AG04450 (cell line): ENCODE results near the gene SULF2. TPM values are rescaled to one million over a fixed set of nuclear protein-coding genes. Genes with fewer than 3 reads are reported as not detected.
A peak's percentile ranks its signal among the peaks of the same experiment; 100 is the strongest.

Experiments used
- CTCF ChIA-PET: fragments of 300-600, 350-600 bp; formaldehyde crosslinking; extraction: SDS; loops from one replicate; lab custom pipeline; 2022; ENCODE audit warnings: antibody characterized with exemption, inconsistent platforms; lab: Charles Lee
- POLR2A ChIA-PET: fragments of 350-600 bp; formaldehyde crosslinking; extraction: SDS; loops from one replicate; lab custom pipeline; 2021; ENCODE audit warnings: antibody characterized with exemption, inconsistent platforms; lab: Yijun Ruan, JAX
- DNase-seq: peaks from one replicate; pipeline ENCODE4 v3.0.0-alpha.2; 2011; ENCODE audit warnings: low read depth, low spot score
- H3K27ac ChIP-seq: one replicate; pipeline ENCODE4 v1.5.1; 2012; ENCODE audit warnings: low read depth, low read length, control low read depth
- H3K27me3 ChIP-seq: one replicate; pipeline ENCODE4 v1.6.0; 2012; ENCODE audit warnings: low read length; ENCODE audit not compliant: control insufficient read depth, insufficient read depth
- H3K4me3 ChIP-seq: 2 replicates; pipeline ENCODE4 v1.5.1; 2011; ENCODE audit warnings: mild to moderate bottlenecking, low read depth, low read length, control low read depth
- H3K9me3 ChIP-seq: 2 replicates; pipeline ENCODE4 v1.5.1; 2012; ENCODE audit warnings: low read length; ENCODE audit not compliant: control insufficient read depth, insufficient read depth
- CTCF ChIP-seq: IDR thresholded peaks from 2 replicates; pipeline ENCODE4 v1.5.1; 2011; ENCODE audit warnings: low read depth, low read length, control low read depth, inconsistent platforms
- polyA plus RNA-seq: library from polyadenylated mRNA; depleted of rRNA; stranded (reverse); fragments of >200 nt; gene quantifications from 2 replicates; pipeline ENCODE4 v1.2.3, GENCODE V29; 2011

Gene SULF2
- polyA plus RNA-seq, 1 experiment: 0.73 TPM

DNA sequence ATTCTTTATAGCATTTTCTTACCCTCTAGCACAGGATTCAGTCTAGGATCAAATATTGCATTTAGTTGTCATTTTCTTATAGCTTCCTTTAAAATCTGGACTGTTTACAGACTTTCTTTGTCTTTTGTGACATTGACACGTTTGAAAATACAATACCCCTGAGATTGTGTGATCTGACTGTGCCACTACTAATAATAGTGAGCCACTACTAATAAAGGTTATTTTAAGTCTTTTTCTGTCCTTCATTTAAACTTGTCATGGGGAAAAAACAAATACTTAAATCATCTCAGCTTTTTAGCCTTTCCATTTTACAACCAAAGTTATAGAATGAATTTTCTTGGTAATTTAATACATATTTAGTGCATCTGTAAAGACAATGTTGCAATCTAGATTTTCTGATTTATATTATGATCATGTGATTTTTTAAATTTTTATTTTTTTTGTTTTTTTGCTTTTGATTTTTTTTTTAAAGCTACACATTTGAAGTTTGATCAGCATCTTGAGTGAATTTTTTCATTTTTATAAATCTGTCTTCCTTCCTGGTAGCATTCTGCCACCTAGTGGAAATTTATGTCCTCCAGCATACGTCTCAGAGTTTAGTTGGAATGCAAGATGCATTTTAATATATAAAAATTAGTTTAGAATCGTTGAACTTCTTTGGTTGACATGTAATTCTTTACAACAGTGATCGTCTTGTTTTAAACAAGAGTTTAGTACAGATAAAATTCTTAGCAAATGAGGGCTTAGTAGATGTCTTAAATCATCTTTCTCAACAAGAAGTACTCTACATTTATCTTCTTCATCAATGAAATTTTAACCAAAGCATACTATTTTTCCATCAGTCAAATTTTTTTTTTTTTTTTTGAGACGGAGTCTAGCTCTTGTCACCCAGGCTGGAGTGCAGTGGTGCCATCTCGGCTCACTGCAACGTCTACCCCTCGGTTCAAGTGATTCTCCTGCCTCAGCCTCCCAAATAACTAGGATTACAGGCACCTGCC is 164.2 kb downstream of the SULF2 start:
- peak; percentile 37 for DNase-seq
- H3K9me3 ChIP-seq: no peaks in the 10 kb centered on the region
- TF ChIP-seq CTCF: peak; percentile 85
- ChIA-PET CTCF (interaction anchor here (0.5 to 2.6 kb wide), 52 partner anchors 9 to 868 kb away, joined by 3 to 69 read pairs (median 4); partner anchors contain the start of genes NCOA3 and ZMYND8), POLR2A (interaction anchor here (0.6 kb wide), 1 partner anchor 305 kb away, joined by 4 read pairs; no protein-coding TSS in a partner anchor)
- H3K27me3 ChIP-seq: no peaks in the 10 kb centered on the region
- H3K4me3 ChIP-seq: no peak overlapping the region
- no peak overlapping the region for H3K27ac ChIP-seq

DNA sequence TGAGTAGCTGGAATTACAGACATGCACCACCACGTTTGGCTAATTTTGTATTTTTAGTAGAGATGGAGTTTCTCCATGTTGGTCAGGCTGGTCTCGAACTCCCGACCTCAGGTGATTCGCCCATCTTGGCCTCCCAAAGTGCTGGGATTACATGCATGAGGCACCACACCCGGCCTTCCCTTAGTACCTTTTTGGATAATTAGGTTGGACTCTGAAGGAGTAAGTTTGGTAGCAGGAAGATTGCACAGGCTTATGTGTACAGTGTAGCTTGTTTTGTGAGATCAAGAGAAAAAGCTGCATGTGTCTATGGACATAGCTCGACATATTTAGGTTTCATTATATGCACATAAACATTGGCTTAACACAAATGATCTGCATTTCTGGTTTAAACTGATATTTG is 166.8 kb downstream of the SULF2 start:
- no peak for DNase-seq
- TF ChIP-seq CTCF: no peak
- H3K27ac ChIP-seq: no peak overlapping the region
- CTCF ChIA-PET: interaction anchor here (2.3 to 2.5 kb wide), 2 partner anchors 234 to 345 kb away, joined by 9 read pairs; no protein-coding TSS in a partner anchor
- H3K9me3 ChIP-seq: no peaks in the 10 kb centered on the region
- H3K27me3 ChIP-seq: no peaks in the 10 kb centered on the region
- no peak overlapping the region for H3K4me3 ChIP-seq
- POLR2A ChIA-PET: no interaction called here

DNA sequence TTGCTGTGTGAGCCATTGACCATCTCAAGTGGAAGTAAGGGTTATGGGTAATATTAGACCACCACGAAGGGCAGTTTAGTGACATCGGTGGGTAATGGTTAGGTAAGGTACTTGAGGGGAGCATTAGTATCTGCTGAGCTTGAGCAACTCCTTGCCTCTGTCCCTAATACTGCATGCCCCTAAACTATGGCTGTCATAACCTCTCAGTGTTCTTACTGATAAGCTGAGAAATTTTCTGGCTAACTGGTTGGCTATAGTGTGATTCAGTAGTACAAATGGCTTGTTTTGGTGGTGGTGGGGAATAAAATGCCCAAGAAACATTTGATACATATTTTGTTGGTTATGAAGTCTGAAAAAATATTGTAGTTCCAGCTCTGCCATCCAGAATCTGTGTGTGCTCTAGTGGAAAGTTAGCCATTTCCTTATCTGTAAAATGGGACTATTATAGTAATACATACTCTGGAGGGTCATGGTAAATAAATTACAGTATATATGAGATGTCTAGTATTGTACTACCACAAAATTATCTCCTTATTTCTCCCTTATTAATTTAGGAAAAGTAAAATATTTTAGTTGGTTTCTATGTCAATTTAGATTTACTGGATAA is 170.5 kb downstream of the SULF2 start:
- no peak for TF ChIP-seq CTCF
- no peaks in the 10 kb centered on the region for H3K9me3 ChIP-seq
- no peak for DNase-seq
- no peak overlapping the region for H3K27ac ChIP-seq
- H3K4me3 ChIP-seq: no peak overlapping the region
- ChIA-PET CTCF (interaction anchor here (0.6 to 2.1 kb wide), 2 partner anchors 231 to 342 kb away, joined by 3 to 16 read pairs; no protein-coding TSS in a partner anchor), POLR2A (interaction anchor here (0.7 to 1.0 kb wide), 2 partner anchors 113 to 172 kb away, joined by 3 to 4 read pairs; partner anchors contain the start of gene NCOA3)
- no peaks in the 10 kb centered on the region for H3K27me3 ChIP-seq

DNA sequence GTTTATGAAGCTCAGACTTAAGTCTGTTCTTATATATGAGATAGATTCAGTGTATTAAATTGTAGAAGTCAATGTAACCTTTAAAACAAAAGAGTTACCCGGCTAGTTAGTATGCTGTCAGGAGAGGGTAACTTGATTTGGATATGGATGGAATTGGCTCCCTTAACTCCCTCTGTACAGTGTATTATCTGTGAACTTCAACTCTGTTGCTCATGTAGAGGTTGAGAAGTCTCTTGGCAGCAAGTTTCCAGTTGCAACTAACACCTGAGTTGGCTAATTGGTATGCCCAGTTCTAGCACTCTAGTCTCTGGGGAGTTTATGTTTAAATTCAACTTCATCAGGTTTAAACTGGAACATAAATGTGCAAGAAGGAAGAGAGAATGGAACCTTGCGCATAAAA is 172.6 kb downstream of the SULF2 start:
- H3K27ac ChIP-seq: no peak overlapping the region
- CTCF ChIA-PET: interaction anchor here (0.6 to 2.2 kb wide), 5 partner anchors 8 to 340 kb away, joined by 3 to 8 read pairs (median 5); no protein-coding TSS in a partner anchor
- no peak for DNase-seq
- no peak overlapping the region for H3K4me3 ChIP-seq
- POLR2A ChIA-PET: no interaction called here
- H3K27me3 ChIP-seq: no peaks in the 10 kb centered on the region
- no peak for TF ChIP-seq CTCF
- no peaks in the 10 kb centered on the region for H3K9me3 ChIP-seq
